AG04449 (cell line): ENCODE data around the gene PLA2G4B.

Experiments
- CTCF ChIA-PET: fragments of 350-600 bp; formaldehyde crosslinking; extraction: SDS; loops from one replicate; lab custom pipeline; 2021; ENCODE audit warnings: antibody characterized with exemption; lab: Yijun Ruan, JAX
- POLR2A ChIA-PET: fragments of 400-600, 350-600 bp; formaldehyde crosslinking; extraction: SDS; loops from one replicate; lab custom pipeline; 2020; ENCODE audit warnings: antibody characterized with exemption, inconsistent platforms; lab: Yijun Ruan, JAX
- DNase-seq: peaks from one replicate; pipeline ENCODE4 v3.0.0-alpha.2; 2010; ENCODE audit warnings: low read depth, low spot score
- H3K4me3 ChIP-seq: 2 replicates; pipeline ENCODE4 v1.5.1; 2011; ENCODE audit warnings: low read depth, mild to moderate bottlenecking, control low read depth, low read length
- TF ChIP-seq, protein P1 (sequence below): IDR thresholded peaks from one replicate; pipeline ENCODE4 v1.5.1; 2011; ENCODE audit warnings: mild to moderate bottlenecking, moderate library complexity, low read length, control low read depth, inconsistent platforms; ENCODE audit not compliant: insufficient read depth; ENCODE audit errors: missing control alignments

PLA2G4B gene

DNA sequence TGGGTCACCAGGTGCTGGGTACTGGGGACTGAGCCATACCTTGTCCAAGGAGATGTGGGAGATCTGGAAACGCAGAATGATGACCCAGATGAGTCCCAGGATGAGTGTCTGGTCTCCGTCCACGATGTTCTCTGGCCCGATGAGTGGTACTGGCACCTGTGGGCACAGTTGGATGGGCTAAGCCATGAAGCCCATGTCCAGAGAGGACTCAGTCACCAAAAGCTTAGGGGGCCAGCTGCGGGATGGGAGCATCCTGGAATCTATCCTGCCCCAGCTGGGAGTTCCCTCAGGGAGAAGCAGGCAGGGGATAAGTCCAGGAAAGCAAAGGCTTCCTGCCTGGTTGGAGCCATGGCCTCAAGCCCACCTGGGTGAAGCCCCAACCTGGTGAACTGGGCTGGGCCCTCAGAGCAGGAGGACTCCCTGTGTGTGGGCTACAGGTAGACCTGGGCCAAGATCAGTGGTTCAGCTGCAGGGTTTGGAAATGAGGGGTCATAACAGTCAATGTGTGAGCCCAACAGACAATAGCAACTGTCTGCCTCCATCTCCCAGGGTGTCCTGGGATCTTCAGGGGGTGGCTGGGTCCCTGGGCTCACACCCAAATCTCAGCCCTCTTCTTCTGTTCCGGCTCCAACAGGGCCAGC is 51.5 kb downstream of the PLA2G4B start:
- ChIA-PET CTCF (interaction anchor here (4.9 kb wide), 1 partner anchor 13 kb away, joined by 35 read pairs; no protein-coding TSS in a partner anchor), POLR2A (no interaction called here)
- TF ChIP-seq, protein P1, sequence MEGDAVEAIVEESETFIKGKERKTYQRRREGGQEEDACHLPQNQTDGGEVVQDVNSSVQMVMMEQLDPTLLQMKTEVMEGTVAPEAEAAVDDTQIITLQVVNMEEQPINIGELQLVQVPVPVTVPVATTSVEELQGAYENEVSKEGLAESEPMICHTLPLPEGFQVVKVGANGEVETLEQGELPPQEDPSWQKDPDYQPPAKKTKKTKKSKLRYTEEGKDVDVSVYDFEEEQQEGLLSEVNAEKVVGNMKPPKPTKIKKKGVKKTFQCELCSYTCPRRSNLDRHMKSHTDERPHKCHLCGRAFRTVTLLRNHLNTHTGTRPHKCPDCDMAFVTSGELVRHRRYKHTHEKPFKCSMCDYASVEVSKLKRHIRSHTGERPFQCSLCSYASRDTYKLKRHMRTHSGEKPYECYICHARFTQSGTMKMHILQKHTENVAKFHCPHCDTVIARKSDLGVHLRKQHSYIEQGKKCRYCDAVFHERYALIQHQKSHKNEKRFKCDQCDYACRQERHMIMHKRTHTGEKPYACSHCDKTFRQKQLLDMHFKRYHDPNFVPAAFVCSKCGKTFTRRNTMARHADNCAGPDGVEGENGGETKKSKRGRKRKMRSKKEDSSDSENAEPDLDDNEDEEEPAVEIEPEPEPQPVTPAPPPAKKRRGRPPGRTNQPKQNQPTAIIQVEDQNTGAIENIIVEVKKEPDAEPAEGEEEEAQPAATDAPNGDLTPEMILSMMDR, result no peak
- DNase-seq, result no peak
- H3K4me3 ChIP-seq, result no peak overlapping the region

DNA sequence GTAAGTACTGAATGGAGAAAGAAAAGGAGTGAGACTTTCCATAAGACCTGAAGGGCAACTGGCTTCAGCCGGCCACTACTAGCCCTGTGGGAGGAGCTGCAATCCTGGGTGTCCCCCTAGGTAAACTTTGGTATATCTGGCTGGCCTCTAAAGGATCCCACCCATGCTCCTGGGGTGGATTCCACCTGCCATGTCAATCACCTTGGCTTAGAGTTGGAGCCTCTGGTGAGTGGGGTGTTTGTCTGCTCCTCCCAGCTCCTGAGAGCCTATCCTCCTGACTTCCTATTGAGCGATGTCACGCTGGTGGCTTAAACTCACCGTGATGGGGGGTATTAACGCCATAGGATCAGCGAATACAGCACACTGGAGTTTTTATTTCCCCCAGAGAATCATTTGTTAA is 52.6 kb downstream of the PLA2G4B start:
- POLR2A ChIA-PET, result no interaction called here
- CTCF ChIA-PET, result interaction anchor here (4.9 kb wide), 1 partner anchor 12 kb away, joined by 35 read pairs; no protein-coding TSS in a partner anchor
- no peak for DNase-seq
- TF ChIP-seq, protein P1, result no peak
- H3K4me3 ChIP-seq, result no peak overlapping the region

GRCh38 chr15:41891946-41892345 is 53.3 kb downstream of the PLA2G4B start:
- ChIA-PET CTCF (interaction anchor here (1.7 to 4.9 kb wide), 2 partner anchors 11 kb away, joined by 7 to 35 read pairs; no protein-coding TSS in a partner anchor), POLR2A (no interaction called here)
- no peak overlapping the region for H3K4me3 ChIP-seq
- no peak for DNase-seq
- TF ChIP-seq, protein P1, result no peak

DNA sequence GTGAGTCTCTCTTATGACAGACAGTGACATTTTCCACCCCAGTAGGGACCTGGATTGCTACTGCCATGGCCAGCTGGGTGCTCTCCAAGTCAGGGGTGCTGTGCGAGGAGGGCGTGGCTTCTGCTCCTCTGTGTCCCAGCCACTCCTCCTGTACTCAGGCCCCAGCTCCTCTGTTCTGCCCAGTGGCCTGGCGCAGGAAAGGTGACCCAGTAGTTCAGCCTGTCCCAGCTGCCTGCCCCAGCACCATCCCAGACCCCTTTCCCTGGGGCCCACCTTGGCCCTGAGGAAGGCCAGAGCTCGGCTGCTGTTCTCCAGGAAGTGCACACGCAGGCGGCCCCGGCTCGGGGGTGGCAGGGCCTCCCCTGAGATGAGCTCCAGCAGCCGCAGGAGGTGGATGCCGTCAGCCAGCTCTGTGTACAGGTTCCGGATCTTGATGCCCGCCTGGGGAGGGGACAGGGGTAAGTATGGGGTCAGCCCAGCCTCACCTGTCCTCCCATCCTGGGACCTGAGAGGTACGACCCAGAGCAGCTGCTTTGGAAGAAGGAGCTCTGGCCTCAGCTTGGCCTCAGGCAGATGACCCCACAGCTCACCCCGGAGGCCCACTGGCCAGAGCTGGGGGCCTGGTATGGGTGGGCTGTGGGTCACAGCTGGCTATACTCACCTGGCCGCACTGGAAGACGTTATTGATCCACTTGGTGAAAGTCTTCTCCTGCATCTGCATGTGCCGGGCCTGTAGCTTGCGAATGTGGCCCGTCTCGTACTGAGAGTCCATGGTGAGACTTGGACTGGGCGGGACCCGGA is 54.2 kb downstream of the PLA2G4B start:
- no peak for DNase-seq
- TF ChIP-seq, protein P1, result no peak
- ChIA-PET CTCF (interaction anchor here (1.2 to 4.9 kb wide), 3 partner anchors 10 to 81 kb away, joined by 3 to 35 read pairs (median 7); no protein-coding TSS in a partner anchor), POLR2A (no interaction called here)
- H3K4me3 ChIP-seq, result no peak overlapping the region

GRCh38 chr15:41893422-41894250 is 55.0 kb downstream of the PLA2G4B start, which contains the start of gene SPTBN5:
Gene SPTBN5 (minus strand): TSS chr15:41894053. CDS start chr15:41893497, 556 bp downstream.
- CTCF ChIA-PET, result interaction anchor here (1.2 to 4.9 kb wide), 6 partner anchors 9 to 120 kb away, joined by 3 to 35 read pairs (median 6); no protein-coding TSS in a partner anchor
- POLR2A ChIA-PET, result no interaction called here
- peak within 1 kb of the TSS; percentile 8; the same call in 1 of the 2 replicates for H3K4me3 ChIP-seq
- DNase-seq, result no peak
- TF ChIP-seq, protein P1, result no peak
